ENCODE data around the gene SMURF2.

Gene SMURF2

DNA sequence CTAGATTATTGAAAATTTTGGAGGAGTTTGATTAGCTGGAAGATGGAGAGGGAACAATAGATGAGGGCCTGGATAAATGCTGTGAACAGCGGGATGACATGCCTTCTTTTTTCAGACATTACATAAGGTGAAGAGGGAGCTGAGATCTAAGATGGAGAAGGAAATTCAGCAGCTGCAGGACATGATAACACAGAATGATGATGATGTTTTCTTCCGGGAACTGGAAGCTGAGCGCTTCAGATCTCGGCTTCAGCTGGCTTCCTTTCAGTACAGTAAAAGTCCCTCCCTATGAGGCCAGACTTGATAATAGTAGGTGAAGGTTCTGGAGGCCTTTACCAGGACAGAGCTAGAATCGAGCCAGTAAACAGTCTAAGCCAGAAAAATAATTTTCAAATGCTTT is 124.6 kb downstream of the SMURF2 start:
- DNase-seq (ENCODE audit: low read depth) = no peak

DNA sequence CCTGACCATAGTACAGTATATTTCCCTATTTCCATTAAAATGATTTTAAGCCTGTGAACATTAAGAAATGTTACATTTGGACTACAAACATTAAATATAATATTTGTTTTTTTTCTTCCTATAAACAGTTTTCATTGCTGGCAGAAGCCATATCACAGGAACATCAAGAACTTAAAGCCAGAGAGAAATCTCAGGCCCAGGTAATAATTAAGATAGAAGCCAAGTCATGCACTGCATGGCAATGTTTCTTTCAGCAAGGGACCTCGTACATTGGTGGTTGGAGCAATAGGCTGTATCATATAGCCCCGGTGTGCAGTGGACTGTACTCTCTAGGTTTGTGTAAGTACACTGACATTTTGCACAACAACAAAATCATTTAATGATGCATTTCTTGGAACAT is 125.2 kb downstream of the SMURF2 start:
- DNase-seq (ENCODE audit: low read depth) = no peak

DNA sequence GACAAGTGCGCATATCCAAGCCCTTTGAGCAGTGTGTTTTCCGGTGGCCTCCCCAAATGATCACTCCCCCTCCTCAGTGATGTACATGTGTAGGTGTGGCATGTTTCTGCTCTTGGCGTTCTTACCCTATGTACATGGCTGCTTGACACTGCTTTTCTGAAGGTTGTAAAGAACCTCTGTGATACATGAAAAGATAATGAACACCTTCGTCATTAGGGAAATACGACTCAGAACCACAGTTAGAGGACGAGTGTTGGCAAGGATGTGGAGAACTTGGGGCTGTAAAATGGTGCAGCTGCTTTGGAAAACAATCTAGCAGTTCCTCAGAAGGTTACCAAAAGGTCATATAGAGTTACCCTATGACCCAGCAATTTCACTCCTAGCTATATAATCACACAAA is 126.8 kb downstream of the SMURF2 start:
- DNase-seq (ENCODE audit: low read depth) = no peak

DNA sequence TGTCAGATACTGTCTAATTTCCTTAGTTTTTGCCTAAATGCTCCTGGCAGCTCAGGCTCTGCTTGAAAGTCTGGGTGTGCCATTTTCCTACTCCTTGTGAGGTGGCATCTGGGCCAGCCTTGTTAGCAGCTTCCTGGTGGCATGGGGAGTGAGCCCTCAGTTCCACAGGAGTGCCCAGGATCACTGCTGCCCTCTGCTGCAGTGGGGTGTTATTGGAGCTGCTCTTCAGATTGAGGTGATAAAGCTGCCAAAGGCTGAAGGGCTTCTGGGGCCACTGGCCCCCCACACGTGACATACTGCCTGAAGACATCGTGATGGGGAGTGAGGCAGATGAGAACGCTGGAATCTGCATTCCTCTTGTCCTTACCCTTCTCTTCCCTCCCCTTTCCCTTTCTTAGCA is 127.9 kb downstream of the SMURF2 start:
- DNase-seq (ENCODE audit: low read depth) = no peak

DNA sequence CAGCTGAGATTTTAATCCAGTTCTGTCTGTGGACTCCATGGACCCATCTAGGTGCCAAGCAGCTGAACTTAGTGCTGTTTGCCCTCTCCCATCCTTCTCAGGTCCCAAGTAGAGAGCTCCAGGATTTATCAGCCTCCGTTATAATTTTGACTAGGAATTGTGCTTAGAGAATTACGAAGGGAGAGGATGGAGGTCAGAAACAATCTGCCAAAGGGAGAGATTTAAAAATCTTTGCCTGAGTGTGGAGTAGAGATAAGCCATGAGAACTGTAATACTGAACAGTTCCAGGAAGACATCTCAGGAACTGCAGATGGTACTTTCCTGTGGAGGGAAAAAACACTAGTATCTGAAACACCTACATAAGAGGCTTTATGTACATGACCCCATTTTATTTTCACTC is 128.3 kb downstream of the SMURF2 start:
- DNase-seq (ENCODE audit: low read depth) = no peak

DNA sequence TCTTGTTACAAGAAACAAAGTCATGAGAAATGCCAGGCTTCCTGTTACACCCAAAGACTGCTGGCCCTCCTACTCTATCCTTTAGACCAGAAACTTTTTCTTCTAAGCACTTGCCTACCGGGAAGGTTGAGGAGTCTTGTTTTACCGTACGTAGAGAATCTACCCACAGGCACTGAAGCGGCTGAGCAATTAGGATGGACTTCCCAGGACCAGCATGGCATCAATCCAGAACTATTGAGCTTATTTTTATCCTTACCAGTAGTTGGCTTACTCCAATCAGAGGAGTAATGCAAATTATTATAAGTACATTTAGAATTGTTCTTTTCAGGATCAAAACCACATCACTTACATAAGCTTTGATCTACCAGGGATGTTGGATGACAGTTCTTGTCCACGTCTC is 129.7 kb downstream of the SMURF2 start:
- DNase-seq (ENCODE audit: low read depth) = no peak

DNA sequence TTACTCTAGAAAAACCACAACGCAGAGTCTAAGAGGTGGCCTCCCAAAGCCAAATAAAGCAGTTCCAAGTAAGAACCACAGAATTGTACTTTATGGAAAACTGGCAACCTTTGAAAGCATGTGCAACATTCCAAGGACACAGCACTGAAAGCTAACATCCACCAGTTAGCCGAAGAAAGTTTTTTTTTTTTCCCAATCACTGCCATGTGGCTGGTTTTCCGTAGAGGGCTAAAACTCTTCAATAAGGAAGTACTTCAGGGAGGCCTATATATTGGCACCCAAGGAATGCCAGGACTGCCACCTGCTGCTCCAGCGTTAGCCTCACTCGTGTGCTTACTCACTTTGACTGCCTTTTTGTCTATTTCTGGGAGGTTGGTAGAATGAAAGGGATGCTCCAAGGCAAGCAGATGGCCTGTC is 130.1 kb downstream of the SMURF2 start:
- DNase-seq (ENCODE audit: low read depth) = no peak

DNA sequence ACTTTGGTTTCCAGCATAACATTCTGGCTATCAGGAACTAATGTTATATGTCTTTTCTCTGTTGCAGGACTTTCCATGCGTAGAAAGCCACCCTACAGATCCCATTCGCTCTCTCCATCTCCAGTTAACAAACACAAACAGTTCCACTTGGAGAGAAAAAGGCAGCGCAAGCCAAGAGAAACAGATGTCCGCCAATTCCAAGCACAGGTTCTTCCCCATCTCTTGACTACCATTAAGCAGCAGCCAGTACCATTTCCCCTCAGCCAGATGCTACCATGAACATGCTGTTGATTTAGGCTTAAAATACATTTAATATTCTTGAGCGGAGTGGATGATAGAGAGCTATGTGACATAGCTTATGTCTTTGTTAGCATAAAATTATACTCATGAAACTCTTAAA is 132.9 kb downstream of the SMURF2 start:
- DNase-seq (ENCODE audit: low read depth) = no peak

DNA sequence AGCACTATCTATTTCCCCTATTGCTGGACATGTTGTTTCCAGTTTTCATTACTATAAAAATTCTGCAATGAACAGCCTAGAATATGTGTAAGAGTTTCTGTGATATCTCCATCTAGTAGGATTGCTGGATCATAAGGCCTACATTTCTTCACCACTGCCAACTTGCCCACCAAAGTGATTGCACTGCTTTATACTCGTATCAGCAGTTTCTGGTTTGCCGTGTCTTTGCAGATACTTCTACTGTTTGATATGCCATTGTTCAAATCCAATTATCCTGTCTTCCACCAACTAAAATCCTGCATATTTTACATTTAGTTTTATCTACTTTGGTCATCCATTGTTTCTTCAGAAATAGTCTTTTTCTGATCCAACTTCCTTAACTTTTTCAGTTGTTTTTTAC is 134.2 kb downstream of the SMURF2 start:
- no peak for DNase-seq (ENCODE audit: low read depth)

DNA sequence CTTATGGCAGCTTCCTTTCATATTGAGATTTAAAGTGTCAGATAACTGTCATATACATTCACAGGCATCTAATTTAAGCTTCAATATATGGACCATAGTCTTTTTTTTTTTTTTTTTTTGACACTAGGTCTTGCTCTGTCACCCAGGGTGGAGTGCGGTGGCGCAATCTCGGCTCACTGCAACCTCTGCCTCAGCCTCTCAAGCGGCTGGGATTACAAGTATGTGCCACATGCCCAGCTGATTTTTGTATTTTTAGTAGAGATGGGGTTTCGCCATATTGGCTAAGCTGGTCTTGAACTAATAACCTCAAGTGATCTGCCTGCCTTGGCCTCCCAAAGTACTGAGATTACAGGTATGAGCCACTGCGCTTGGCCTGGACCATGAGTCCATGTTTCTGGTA is 141.7 kb downstream of the SMURF2 start:
- no peak for DNase-seq (ENCODE audit: low read depth)

DNA sequence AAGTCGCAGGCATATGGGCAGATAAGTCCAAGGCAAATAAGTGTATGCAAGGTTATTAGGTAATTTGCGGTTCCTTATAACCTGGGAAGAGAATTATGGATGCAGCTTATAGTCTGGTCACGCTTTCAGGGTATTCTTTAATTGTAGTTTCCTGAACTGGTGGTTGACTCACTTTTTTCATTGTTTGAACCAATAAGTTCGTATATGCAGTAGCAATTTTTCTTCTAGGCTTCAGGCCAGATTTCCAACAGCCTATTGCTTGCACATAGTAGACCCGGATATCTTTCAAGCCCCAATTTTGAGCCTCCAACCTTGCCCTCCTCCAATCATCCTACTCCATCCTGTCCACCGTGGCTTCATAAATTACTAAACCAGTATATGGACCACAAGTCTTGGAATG is 142.5 kb downstream of the SMURF2 start:
- no peak for DNase-seq (ENCODE audit: low read depth)

DNA sequence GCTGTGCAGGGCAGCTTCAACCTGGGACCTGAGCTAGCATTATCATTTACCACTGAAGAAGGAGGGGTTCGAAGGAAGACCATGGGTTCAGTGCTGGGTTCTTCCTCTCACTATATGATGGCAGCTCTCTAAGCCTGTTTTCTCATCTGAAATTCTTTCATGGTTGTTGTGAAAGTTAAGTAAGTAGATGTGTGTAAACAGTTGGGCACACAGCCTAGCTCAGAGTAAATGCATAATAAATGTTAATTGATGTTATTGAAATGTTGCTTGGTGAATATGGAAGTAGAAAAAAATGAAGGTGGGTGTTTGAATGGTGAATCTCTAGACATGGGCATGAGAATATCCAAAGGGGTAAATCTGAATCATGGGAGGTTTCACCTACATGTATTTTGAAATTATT is 146.3 kb downstream of the SMURF2 start:
- DNase-seq (ENCODE audit: low read depth) = no peak

DNA sequence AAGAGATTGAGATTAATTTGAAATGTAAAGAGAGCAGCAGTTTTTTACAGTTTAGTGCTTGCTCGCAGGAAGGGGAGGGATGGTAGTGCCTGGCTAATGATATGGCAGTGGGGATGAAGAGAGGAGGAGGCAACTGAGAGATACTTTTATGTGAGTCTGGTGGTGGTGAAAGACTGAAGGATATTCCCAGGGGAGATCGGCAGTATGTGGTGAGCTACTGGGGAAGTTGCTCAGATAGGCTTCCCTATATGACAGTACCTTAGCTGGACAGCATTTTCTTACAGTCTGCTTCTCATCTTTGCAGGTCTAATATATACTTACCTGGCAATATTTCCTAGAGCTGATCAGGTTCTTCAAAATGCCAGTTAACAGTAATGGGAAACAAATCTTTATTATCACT is 146.7 kb downstream of the SMURF2 start:
- DNase-seq (ENCODE audit: low read depth) = no peak

DNA sequence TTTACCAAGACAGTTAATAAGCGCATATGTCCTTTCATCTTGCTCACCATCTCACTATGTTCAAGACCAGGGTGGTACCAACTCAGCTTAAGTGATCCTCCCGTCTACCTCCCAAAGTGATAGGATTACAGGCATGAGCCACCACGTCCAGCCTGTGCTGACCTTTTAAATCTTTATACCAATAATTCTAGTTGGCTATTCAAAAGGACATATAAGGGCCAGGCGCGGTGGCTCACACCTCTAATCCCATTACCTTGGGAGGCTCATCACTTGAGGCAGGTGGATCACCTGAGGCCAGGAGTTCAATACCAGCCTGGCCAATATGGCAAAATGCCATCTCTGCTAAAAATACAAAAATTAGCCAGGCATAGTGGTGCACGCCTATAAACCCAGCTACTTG is 152.9 kb downstream of the SMURF2 start:
- DNase-seq (ENCODE audit: low read depth) = no peak

DNA sequence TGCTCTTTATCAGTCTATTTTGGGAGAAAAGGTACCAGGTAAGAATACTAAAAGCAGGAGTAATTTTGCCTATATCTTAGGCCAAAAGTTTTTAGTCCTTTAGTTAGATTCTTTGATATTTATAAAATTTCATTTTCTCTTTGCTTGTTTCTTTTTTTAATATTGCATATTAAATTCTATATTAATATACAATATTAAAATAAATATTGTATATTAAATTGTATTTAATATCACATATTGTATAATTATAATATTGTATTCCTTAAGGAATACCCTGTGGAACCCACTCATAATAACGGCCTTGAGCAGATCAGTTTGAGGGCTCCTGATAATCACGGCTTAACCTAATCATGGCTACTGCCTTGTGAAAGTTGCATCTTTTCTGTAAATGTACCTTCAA is 153.4 kb downstream of the SMURF2 start:
- no peak for DNase-seq (ENCODE audit: low read depth)

DNA sequence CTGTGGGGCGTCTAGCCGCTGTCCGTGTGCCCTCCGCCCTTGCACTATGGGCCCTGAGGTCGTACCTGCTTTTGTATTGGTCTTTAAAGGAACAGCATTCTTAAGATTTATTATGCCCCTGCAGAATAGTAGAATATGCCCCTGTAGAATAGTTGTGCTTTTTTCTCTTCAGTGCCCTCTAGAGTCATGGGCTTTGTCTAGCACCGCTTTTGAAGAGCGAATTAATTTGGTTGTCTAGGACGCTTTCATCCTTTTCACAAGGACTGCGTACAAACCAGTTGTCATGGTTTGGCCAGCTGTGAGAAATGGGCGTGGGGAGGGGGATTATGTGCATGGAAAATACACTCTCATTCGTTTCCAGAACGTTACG is 154.7 kb downstream of the SMURF2 start:
- no peak for DNase-seq (ENCODE audit: low read depth)

DNA sequence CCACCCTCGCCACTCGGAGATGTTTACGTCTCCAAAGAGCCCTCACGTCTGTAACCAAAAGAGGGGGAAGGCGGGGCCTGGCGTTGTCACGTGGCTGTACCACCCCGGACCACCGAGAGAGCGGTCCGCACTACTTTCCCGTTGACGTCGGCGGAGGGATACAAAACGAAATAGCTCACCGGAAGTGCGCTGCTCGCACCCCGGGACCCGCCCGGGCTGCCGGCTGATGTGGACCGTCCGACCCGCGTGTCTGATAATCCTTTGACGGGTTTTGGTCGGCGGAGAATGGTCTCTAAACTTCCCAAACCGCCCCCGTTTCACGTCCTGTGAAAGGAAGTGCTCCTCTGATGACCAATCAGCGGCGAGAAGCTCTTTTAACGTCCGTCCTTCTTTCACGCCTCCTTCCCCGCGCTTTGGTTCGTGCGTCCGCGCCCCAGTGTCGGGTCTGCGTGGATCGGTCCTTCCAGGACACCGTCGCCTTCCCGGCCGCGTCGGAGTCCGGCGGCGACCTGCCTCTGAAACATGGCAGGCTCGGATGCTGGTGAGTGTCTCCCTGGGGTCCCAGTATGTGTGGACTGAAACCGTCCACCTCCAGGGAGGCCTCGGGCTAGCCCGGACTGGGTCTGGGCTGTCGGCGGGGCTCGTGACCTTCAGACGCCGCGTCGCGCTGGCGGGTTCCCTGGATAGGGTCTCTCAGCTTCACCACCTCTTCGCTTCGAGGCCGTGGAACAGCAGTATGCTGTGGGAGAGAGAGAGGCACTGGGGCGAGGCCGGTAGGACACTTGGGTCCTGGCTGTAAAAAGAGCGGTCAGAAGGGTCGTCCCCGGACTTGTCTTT is 155.3 kb downstream of the SMURF2 start, which contains the start of gene CEP95:
Gene CEP95 (plus strand): TSS at position 402 of the 837 bp plus-strand sequence. CDS start 121 bp downstream, at position 523.
- DNase-seq (ENCODE audit: low read depth) = peak; percentile 92

DNA sequence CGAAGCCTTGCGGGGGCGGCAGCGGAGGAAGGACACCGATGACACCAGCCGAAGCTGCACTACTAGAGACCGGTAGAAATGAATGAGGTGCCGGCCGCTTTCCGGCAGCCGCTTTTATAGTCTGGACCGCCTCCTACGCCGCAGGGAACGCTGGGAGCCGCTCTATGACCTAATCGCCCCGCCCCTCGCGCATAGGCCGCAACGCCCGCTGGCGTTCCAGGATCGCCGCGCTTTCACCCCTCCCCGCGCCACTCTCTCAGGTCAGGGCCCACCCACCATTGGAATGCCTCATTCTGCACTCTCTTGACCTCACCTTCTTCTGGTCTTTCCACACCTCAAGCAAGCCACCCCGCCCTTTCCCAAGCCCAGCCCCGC is 155.9 kb downstream of the SMURF2 start, which contains the start of gene DDX5:
Gene DDX5 (minus strand): TSS at position 89 of the 375 bp plus-strand sequence. CDS start 170 bp downstream, outside the sequence.
- peak; percentile 96 for DNase-seq (ENCODE audit: low read depth)

DNA sequence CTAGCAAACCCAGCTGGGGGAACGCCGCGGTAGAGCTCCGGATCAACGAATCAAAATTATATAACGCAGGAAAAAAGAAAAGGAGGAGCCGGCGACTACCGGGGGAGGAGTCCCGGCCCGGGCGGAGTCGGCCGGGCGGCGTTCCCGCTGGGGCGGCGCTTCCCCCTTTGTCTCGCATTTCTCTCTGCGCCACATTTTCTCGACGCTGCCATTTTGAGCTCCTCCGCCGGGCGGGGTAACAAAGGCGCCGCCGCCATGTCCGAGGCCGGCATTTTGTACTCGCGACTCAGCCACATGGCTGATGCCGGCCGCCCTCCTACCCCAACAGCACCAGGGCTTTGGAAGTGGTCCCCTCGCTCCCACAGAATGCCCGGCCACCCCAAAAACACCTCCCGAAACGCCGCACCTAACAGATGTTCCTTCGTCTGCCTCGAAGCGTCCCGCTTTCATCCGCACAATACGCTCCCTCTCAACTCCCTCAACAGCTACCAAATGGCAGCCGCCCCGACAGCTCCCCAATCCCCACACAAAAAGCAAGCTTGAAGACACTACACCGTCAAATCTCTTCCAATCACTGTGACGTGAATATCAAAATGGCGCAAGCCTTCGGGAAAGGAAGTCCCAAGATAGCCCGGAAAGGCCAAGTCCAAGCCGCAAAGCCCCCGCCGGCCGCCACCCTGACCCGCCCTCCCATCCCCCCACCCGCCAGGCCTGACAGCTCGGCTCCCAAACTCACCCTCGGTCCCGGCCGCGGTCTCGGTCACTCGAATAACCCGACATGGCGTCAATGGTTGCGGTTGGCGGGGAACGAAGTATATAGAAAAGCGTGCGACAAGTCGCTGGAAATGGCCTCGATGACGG is 156.5 kb downstream of the SMURF2 start:
- DNase-seq (ENCODE audit: low read depth) = peak; percentile 76

DNA sequence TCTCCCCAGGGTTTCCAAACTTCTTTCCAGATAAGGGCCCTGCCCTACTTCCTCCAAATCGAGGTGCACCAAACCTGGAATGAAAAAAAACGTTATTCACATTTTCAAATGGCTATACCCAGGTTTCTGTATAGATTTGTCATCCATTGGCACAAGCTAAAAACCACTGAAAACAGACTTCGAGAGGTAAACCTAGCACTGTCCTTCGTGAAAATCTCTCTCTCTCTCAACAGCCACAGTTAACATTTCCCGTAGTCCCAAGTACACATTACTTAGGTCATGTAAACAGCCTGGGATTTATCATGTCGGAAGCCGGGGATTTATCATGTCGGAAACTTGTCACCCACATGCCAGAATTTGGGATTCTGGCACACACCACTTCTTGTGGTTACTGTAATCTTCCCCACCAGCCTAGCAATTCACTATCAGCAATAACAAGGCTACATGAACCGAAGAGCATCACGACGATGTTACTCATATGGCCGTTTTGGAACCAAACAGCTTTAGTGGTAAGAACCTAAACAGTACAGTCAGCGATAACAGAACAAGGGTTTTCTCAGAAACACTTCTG is 157.3 kb downstream of the SMURF2 start:
- DNase-seq (ENCODE audit: low read depth) = no peak

DNA sequence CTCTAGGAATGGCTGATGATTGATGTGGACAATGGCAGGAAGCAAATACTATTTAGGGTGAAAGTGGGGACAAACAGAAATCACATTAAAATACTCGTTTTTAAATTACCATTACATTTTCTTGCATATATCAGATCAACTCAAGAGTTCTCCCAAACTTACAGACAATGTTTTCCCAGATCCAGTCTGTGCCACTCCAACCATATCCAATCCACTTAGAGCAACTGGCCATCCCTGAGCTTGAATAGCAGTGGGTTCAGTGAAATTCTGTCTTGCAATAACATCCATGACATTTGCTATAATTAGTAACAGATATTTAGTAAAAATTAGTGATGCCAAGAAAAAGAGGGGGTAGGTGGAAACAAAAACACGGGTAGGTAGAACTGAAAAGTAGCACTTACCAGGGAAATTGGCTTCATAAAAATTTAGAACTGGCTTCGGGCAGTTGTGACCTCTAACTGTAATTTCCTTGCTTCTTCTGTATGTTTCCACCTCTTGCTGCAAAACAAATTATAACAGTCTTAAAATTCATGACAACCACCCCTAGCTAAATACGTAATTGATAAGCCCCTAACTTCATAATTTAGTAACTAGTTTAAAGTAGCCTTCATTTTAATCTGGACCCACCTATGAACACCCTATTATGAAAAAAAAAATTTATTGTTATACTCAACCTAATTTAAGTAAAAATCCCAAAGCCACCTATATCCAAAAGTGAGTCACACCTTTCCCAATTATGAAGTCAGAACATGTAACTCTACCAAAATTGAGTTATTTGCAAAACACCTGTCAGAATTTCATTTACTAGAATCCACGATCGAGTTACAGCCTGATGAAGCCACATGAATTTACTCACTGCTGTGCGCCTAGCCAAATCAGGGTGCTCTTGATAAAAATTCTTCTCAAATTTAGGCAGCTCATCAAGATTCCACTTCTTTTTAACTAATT is 158.0 kb downstream of the SMURF2 start:
- DNase-seq (ENCODE audit: low read depth) = no peak

DNA sequence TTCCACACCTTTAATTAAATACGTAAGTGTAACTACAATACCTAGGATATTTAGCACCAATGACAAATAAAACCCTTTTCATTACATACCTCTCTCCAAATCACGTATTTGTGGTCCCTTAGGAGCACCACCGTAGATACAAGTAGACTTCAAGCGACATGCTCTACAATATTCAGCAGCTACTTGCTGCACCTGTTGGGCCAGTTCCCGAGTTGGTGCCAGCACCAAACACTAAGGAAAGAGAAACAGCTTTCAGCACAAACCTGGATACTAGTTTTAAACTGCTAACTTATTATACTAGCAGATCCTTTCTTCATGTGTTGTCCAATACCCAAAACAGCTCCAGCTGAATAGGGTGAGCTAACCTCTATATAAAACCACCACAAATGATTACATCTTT is 158.8 kb downstream of the SMURF2 start:
- DNase-seq (ENCODE audit: low read depth) = no peak
